ENCODE results near the gene CLEC4M. TPM values are rescaled to one million over a fixed set of nuclear protein-coding genes. Genes with fewer than 3 reads are reported as not detected.
"Not testable (repeated sequence)": the region's sequence is repeated elsewhere in the genome, so short reads cannot be mapped to it uniquely, and the experiment has no call there.

Gene CLEC4M
- total and polyA plus RNA-seq, 5 experiments from 2014 or later: not detected

GRCh38 chr19:7783991-7784423, 21.0 kb downstream of the CLEC4M start:
- no peak for ATAC-seq
- no peak overlapping the region for H3K27ac Mint-ChIP-seq
- H3K9me3 Mint-ChIP-seq: peaks cover 0 to 5% (median 0%) of the 10 kb centered on the region in 9 donors
- H3K4me1 Mint-ChIP-seq: peaks cover 3 to 12% (median 8%) of the 10 kb centered on the region in 4 donors
- DNase-seq: no peak
- POLR2A ChIA-PET: no interaction called here
- H3K27me3 Mint-ChIP-seq: peaks cover 4 to 22% (median 20%) of the 10 kb centered on the region in 5 donors
- no peak overlapping the region for H3K4me3 Mint-ChIP-seq
- H3K36me3 Mint-ChIP-seq: peaks cover 0 to 2% (median 0%) of the 10 kb centered on the region in 3 donors

GRCh38 chr19:7784856-7785255, 21.8 kb downstream of the CLEC4M start:
- peaks cover 0 to 2% (median 0%) of the 10 kb centered on the region in 3 donors for H3K36me3 Mint-ChIP-seq
- no peak for ATAC-seq
- peaks cover 7 to 19% (median 14%) of the 10 kb centered on the region in 4 donors for H3K4me1 Mint-ChIP-seq
- peaks cover 4 to 27% (median 22%) of the 10 kb centered on the region in 5 donors for H3K27me3 Mint-ChIP-seq
- H3K4me3 Mint-ChIP-seq: no peak overlapping the region
- peaks cover 0 to 5% (median 0%) of the 10 kb centered on the region in 9 donors for H3K9me3 Mint-ChIP-seq
- POLR2A ChIA-PET: no interaction called here
- H3K27ac Mint-ChIP-seq: no peak overlapping the region
- no peak for DNase-seq

GRCh38 chr19:7787141-7787540, 24.1 kb downstream of the CLEC4M start:
- H3K36me3 Mint-ChIP-seq: peaks cover 0 to 2% (median 0%) of the 10 kb centered on the region in 3 donors
- H3K27me3 Mint-ChIP-seq: peaks cover 4 to 35% (median 24%) of the 10 kb centered on the region in 5 donors
- POLR2A ChIA-PET: interaction anchor here (0.6 kb wide), 2 partner anchors 10 to 84 kb away, joined by 3 to 4 read pairs; no protein-coding TSS in a partner anchor
- peak overlapping the region in 9 of 10 donors; percentile 14 to 83 (median 60) for H3K4me3 Mint-ChIP-seq
- H3K9me3 Mint-ChIP-seq: peaks cover 0 to 5% (median 0%) of the 10 kb centered on the region in 9 donors
- H3K27ac Mint-ChIP-seq: no peak overlapping the region
- DNase-seq (no peak), ATAC-seq (no peak)
- H3K4me1 Mint-ChIP-seq: peaks cover 7 to 19% (median 15%) of the 10 kb centered on the region in 4 donors

- no peak overlapping the region for H3K27ac Mint-ChIP-seq
- ATAC-seq (peak in 1 of 2 donors; percentile 16), DNase-seq (no peak)
- H3K36me3 Mint-ChIP-seq: peaks cover 0 to 2% (median 0%) of the 10 kb centered on the region in 3 donors
- POLR2A ChIA-PET: interaction anchor here (0.6 to 1.2 kb wide), 2 partner anchors 69 to 84 kb away, joined by 4 read pairs; no protein-coding TSS in a partner anchor
- peaks cover 4 to 35% (median 26%) of the 10 kb centered on the region in 5 donors for H3K27me3 Mint-ChIP-seq
- peaks cover 0 to 5% (median 0%) of the 10 kb centered on the region in 9 donors for H3K9me3 Mint-ChIP-seq
- peaks cover 7 to 19% (median 15%) of the 10 kb centered on the region in 4 donors for H3K4me1 Mint-ChIP-seq
- H3K4me3 Mint-ChIP-seq: peak overlapping the region; percentile 12 to 83 (median 58)
These were observed 24.6 kb downstream of the CLEC4M start for GRCh38 chr19:7787602-7788177.

DNA sequence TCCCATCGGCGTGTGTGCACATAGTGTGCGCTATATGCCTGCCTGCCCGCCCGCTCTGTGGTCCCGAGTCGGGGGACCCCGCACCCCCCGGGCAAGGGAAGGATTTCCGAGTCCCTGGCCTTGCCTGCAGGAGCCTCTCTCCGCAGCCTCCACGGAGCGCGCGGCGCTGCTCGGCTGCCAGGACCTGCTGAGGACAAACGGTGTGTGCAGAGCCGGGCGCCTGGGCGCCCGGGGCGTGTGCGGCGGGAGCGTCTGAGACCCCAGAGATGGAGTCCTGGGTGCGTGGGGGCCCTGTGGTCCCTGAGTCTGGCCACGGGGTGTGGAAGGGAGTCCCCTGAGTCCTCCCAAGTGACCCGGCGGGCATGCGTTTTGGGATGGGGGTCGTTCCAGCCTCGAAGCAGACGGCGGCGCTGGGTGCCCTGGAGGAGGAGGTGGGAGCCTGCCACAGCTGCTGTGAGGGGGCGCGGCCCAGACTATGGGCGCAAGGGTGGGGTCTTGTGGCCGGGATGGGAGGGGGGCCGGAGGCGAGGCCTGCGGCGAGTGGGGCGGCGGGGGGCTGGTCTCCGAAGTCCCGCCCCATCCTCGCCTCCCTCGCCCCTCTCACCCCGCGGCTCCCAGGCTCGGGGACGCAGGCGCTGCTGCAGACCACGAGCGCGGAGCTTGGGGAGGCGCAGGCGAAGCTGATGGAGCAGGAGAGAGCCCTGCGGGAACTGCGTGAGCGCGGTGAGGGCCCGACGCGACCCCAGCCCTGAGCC, 25.3 kb downstream of the CLEC4M start:
- H3K4me3 Mint-ChIP-seq: peak overlapping the region in 6 of 10 donors; percentile 19 to 84 (median 45)
- peaks cover 0 to 2% (median 0%) of the 10 kb centered on the region in 3 donors for H3K36me3 Mint-ChIP-seq
- peaks cover 4 to 32% (median 25%) of the 10 kb centered on the region in 5 donors for H3K27me3 Mint-ChIP-seq
- no peak overlapping the region for H3K27ac Mint-ChIP-seq
- peaks cover 7 to 19% (median 15%) of the 10 kb centered on the region in 4 donors for H3K4me1 Mint-ChIP-seq
- ATAC-seq: peak; percentile 36 to 55
- DNase-seq: peak in 3 of 10 donors; percentile 12 to 64 (median 13)
- peaks cover 0 to 5% (median 0%) of the 10 kb centered on the region in 9 donors for H3K9me3 Mint-ChIP-seq
- POLR2A ChIA-PET: interaction anchor here (1.2 kb wide), 1 partner anchor 69 kb away, joined by 4 read pairs; no protein-coding TSS in a partner anchor

GRCh38 chr19:7788933-7789323, 25.9 kb downstream of the CLEC4M start:
- H3K4me3 Mint-ChIP-seq: peak overlapping the region in 9 of 10 donors; percentile 45 to 84 (median 71)
- DNase-seq: no peak
- peaks cover 0 to 5% (median 0%) of the 10 kb centered on the region in 9 donors for H3K9me3 Mint-ChIP-seq
- ATAC-seq: peak; percentile 10 to 14
- peak overlapping the region in 1 of 10 donors; percentile 82 for H3K27ac Mint-ChIP-seq
- POLR2A ChIA-PET: interaction anchor here (1.2 kb wide), 1 partner anchor 70 kb away, joined by 4 read pairs; no protein-coding TSS in a partner anchor
- peaks cover 7 to 19% (median 15%) of the 10 kb centered on the region in 4 donors for H3K4me1 Mint-ChIP-seq
- H3K27me3 Mint-ChIP-seq: peaks cover 4 to 31% (median 19%) of the 10 kb centered on the region in 5 donors
- H3K36me3 Mint-ChIP-seq: peaks cover 0 to 2% (median 0%) of the 10 kb centered on the region in 3 donors

GRCh38 chr19:7789447-7789846, 26.4 kb downstream of the CLEC4M start:
- DNase-seq: peak in 9 of 10 donors; percentile 27 to 71 (median 49)
- H3K4me1 Mint-ChIP-seq: peaks cover 7 to 19% (median 13%) of the 10 kb centered on the region in 4 donors
- ATAC-seq: peak; percentile 77 to 81
- peaks cover 0 to 2% (median 0%) of the 10 kb centered on the region in 3 donors for H3K36me3 Mint-ChIP-seq
- H3K27ac Mint-ChIP-seq: peak overlapping the region in 4 of 10 donors; percentile 20 to 69 (median 32)
- POLR2A ChIA-PET: no interaction called here
- peaks cover 0 to 5% (median 0%) of the 10 kb centered on the region in 9 donors for H3K9me3 Mint-ChIP-seq
- H3K27me3 Mint-ChIP-seq: peaks cover 3 to 31% (median 17%) of the 10 kb centered on the region in 5 donors
- H3K4me3 Mint-ChIP-seq: peak overlapping the region; percentile 45 to 88 (median 72)

DNA sequence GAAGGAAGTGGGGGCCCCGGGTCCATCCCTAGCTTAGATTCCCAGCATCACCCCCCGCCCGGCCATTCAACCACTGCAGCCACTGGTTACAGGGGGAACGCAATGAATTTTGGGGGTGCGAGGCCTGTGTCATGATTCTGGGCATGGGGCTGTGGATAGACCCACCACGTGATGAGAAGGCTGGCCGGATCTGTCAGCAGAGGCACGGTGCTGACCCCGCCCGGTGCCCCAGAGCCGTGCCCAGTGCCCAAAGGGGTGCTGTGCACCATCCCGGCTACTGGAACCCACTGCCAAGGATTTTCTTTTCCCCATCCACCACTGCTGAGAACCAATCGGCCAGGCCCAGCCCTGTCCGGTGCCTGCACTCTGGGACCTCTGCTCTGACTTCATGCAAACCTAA, 27.4 kb downstream of the CLEC4M start:
- Mint-ChIP-seq H3K4me1 (peaks cover 7 to 19% (median 13%) of the 10 kb centered on the region in 4 donors), H3K27me3 (peaks cover 3 to 31% (median 15%) of the 10 kb centered on the region in 5 donors), H3K9me3 (peaks cover 0 to 4% (median 0%) of the 10 kb centered on the region in 9 donors), H3K4me3 (peak overlapping the region in 2 of 10 donors; percentile 8 to 22), H3K36me3 (peaks cover 0 to 2% (median 0%) of the 10 kb centered on the region in 3 donors), H3K27ac (no peak overlapping the region)
- DNase-seq (no peak), ATAC-seq (no peak)
- POLR2A ChIA-PET: no interaction called here

- peaks cover 6 to 16% (median 11%) of the 10 kb centered on the region in 4 donors for H3K4me1 Mint-ChIP-seq
- H3K9me3 Mint-ChIP-seq: peaks cover 0 to 2% (median 0%) of the 10 kb centered on the region in 9 donors
- H3K27ac Mint-ChIP-seq: no peak overlapping the region
- peaks cover 1 to 25% (median 10%) of the 10 kb centered on the region in 5 donors for H3K27me3 Mint-ChIP-seq
- H3K36me3 Mint-ChIP-seq: no peaks in the 10 kb centered on the region
- POLR2A ChIA-PET: no interaction called here
- no peak overlapping the region for H3K4me3 Mint-ChIP-seq
- DNase-seq (no peak), ATAC-seq (no peak)
These were observed 29.2 kb downstream of the CLEC4M start for GRCh38 chr19:7792281-7792680.

GRCh38 chr19:7792701-7793100, 29.7 kb downstream of the CLEC4M start:
- Mint-ChIP-seq H3K27me3 (peaks cover 0 to 23% (median 6%) of the 10 kb centered on the region in 5 donors), H3K4me1 (peaks cover 4 to 13% (median 9%) of the 10 kb centered on the region in 4 donors)
- ATAC-seq, H3K4me3 Mint-ChIP-seq, H3K36me3 Mint-ChIP-seq, POLR2A ChIA-PET, H3K9me3 Mint-ChIP-seq, DNase-seq, H3K27ac Mint-ChIP-seq: not testable (repeated sequence)

GRCh38 chr19:7793493-7793892, 30.4 kb downstream of the CLEC4M start:
- no peak overlapping the region for H3K4me3 Mint-ChIP-seq
- ATAC-seq (no peak), DNase-seq (no peak)
- H3K27me3 Mint-ChIP-seq: peaks cover 0 to 19% (median 6%) of the 10 kb centered on the region in 5 donors
- POLR2A ChIA-PET: no interaction called here
- H3K27ac Mint-ChIP-seq: no peak overlapping the region
- H3K36me3 Mint-ChIP-seq: no peaks in the 10 kb centered on the region
- peaks cover 0 to 2% (median 0%) of the 10 kb centered on the region in 9 donors for H3K9me3 Mint-ChIP-seq
- peaks cover 4 to 9% (median 8%) of the 10 kb centered on the region in 4 donors for H3K4me1 Mint-ChIP-seq

DNA sequence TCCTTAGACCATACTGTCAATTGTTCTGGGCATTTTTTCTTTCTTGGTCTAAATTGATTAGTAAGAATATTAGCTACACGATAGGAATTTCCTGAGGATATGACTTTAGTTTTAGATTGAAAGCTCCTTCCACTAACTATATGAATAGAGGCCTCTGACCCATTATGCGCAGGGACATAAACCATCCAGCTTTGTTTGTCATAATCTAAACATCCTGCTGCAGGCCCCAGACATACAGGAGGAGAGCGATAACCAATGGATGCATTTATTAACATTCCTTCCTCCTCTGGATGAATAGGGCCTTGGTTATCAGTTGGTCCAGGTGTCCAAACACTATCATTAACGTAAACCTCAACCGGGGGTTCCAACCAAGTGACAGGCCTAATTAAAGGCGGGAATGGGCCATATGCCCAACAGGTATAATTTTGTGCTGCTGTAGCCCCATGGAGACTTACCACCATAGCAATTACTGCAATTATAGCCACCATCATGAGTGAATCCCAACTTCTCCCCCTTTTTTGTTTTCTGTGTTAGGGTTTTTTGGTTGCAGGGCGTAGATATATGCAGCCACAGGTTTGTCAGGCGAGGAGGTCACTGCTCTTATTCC, 32.6 kb downstream of the CLEC4M start:
- peaks cover 0 to 5% (median 1%) of the 10 kb centered on the region in 4 donors for H3K4me1 Mint-ChIP-seq
- H3K27me3 Mint-ChIP-seq: peaks cover 0 to 13% (median 5%) of the 10 kb centered on the region in 5 donors
- no peak overlapping the region for H3K4me3 Mint-ChIP-seq
- DNase-seq (no peak), ATAC-seq (no peak)
- peaks cover 0 to 2% (median 0%) of the 10 kb centered on the region in 9 donors for H3K9me3 Mint-ChIP-seq
- POLR2A ChIA-PET: no interaction called here
- no peaks in the 10 kb centered on the region for H3K36me3 Mint-ChIP-seq
- peak overlapping the region in 1 of 10 donors; percentile 24 for H3K27ac Mint-ChIP-seq
